Erythroblast (primary cell): Measurements from ENCODE around the gene ZNF189.

ENCODE experiments used
- GATA1 ChIP-seq: IDR thresholded peaks from 2 replicates; pipeline ENCODE4 v1.6.1; 2011; ENCODE audit warnings: low read depth, mild to moderate bottlenecking, control low read depth, low read length, moderate library complexity
- POLR2A ChIP-seq: IDR thresholded peaks from 2 replicates; pipeline ENCODE4 v1.6.1; 2011; ENCODE audit warnings: mild to moderate bottlenecking, low read length

GRCh38 chr9:101445353-101446029 lies 46.8 kb downstream of the ZNF189 start:
- TF ChIP-seq POLR2A (no peak), GATA1 (no peak)
